ENCODE data around the gene PIGH.

- TF ChIP-seq ZNF274 (IDR thresholded peaks at IDR 0.05; ENCODE audit: low read depth, low read length) (no peak), SUZ12 (IDR thresholded peaks at IDR 0.05; ENCODE audit: extremely low read depth, insufficient read depth, insufficient read length) (no peak)
Observed at GRCh38 chr14:67599698-67600561, at the start of gene PIGH.

All from NT2/D1 (cell line).